ENCODE measurements around the gene C9. TPM values are rescaled to one million over a fixed set of nuclear protein-coding genes. Genes with fewer than 3 reads are reported as not detected.
"Not testable (repeated sequence)": the region's sequence is repeated elsewhere in the genome, so short reads cannot be mapped to it uniquely, and the experiment has no call there.

The C9 gene
- not detected for polyA plus RNA-seq

DNA sequence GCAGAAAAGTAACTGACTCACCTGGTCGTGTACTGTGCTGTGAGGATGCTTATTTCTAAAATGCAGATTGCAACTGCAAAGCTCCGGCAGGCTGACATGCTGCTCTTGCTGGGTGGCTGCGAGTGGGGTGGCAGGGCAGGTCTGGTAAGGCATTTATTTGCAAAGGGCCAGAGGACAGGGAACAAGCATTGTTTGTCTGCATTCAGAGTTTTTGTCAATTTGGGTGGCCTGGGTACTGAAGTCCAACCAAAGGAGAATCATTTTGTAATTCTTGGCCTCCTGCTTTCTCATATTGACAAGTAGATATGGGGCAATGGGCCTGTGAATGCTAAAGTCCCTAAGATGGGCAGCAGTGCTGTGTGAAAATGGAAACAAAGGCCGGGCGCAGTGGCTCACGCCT, at the start of gene C9:
Gene C9, minus strand, starts transcription at position 129 of the 400 bp plus-strand sequence. Its CDS starts 31 bp downstream, at position 98.
- Mint-ChIP-seq H3K4me3 (no peak within 1 kb of the TSS), H3K4me1 (peaks cover 0 to 5% (median 2%) of the 10 kb centered on the region in 3 donors), H3K27me3 (peaks cover 3% of the 10 kb centered on the region), H3K9me3 (peaks cover 0 to 2% (median 0%) of the 10 kb centered on the region in 3 donors), H3K36me3 (peaks cover under 1% of the 10 kb centered on the region), H3K27ac (no peak within 1 kb of the TSS)

DNA sequence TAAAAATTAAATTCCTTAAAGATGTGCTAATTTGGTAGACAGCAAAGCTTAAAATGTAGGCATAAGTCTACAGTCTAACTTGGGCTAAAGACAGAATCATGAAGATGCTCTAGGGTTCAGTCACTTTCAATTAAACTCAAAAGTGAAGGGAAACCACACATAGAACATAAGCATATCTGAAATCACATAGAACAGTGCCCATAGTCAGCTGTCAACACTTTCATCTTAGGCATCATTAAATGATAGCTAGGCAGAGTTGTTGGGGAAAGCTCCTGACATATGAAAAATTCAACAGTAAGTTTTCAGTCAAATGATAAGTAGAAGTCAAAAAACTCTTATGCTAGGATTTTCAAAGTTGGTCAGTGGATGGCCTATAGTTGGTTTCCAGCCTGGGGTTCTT, 49.5 kb upstream of the C9 start:
- Mint-ChIP-seq H3K27me3 (peaks cover 5% of the 10 kb centered on the region), H3K4me3 (no peak overlapping the region), H3K27ac (no peak overlapping the region), H3K9me3 (no peaks in the 10 kb centered on the region), H3K4me1 (no peaks in the 10 kb centered on the region), H3K36me3 (peaks cover 1% of the 10 kb centered on the region)

DNA sequence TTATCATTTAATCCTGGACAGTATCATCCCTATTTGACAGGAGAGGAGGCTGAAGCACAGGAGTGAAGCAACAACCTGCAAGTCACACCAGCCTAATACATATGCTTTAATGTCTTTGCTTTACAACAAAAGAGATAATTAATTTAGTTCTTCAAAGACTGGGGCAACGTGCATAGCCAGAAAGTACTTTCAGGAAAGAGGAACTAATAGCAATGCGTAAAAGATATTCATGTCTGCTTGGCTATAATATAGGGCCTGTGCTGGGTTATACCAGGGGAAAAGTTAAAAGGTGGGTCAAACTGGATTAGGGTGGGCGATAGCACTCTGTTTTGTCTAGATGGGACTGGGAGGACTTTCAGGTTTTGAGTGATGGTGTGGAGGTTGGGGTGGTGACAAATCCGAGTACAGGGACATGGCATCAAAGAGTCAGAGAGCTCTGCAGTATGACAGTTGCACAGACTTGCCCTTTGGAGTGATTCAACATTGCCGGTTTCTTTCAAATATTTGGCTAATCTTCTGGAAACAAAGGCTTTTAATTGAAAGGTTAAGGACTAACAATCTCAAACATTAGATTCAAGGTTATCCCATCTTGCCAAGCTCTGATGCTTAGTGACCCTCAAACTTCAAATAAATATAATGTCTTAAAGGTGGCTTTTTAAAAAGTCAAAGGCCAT, 48.6 kb upstream of the C9 start:
- no peak overlapping the region for H3K4me3 Mint-ChIP-seq
- peaks cover 5% of the 10 kb centered on the region for H3K27me3 Mint-ChIP-seq
- H3K27ac Mint-ChIP-seq = no peak overlapping the region
- no peaks in the 10 kb centered on the region for H3K4me1 Mint-ChIP-seq
- H3K36me3 Mint-ChIP-seq = peaks cover 3% of the 10 kb centered on the region
- no peaks in the 10 kb centered on the region for H3K9me3 Mint-ChIP-seq

DNA sequence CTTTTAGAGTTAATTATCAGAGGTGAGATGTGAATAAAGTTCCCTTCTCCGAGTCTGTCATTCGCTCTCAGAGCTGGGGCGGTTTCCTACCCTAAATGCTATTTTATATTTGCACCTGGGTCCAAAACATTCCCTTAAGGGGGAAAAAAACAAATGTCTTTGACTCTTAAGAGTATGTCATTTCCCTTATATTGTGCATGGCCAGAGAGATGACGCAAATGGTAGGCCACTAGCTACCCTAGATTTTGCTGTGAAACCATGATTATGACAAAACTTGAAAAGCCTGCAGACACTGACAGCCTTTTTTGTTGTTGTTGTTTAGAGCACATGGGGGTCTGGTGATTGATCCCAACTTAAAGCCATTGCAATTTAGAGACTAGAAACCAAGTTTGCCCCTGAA, 47.7 kb upstream of the C9 start:
- H3K4me1 Mint-ChIP-seq = no peaks in the 10 kb centered on the region
- no peak overlapping the region for H3K4me3 Mint-ChIP-seq
- peaks cover 2% of the 10 kb centered on the region for H3K36me3 Mint-ChIP-seq
- H3K9me3 Mint-ChIP-seq = no peaks in the 10 kb centered on the region
- no peak overlapping the region for H3K27ac Mint-ChIP-seq
- peaks cover 5% of the 10 kb centered on the region for H3K27me3 Mint-ChIP-seq

DNA sequence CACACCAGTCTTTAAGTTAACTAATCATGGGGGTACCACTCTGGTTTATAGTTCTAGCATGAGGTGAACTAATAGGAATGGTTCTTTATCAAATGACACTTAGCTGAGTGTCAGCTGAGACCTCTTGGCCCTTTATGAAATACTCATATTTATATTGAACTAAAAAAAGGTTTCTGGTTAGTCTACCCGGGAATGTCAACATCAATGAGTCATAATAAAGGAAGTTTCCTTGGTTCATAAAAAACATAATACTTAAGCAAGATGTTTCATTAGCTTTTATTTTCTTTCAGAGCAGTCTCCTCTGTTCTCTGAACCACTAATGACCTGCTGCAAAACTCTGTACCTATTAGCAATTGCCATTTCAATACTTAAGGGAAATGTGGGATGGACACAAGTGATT, 46.8 kb upstream of the C9 start:
- Mint-ChIP-seq H3K4me3 (no peak overlapping the region), H3K36me3 (peaks cover 2% of the 10 kb centered on the region), H3K27ac (no peak overlapping the region), H3K9me3 (no peaks in the 10 kb centered on the region), H3K4me1 (no peaks in the 10 kb centered on the region), H3K27me3 (peaks cover 2% of the 10 kb centered on the region)

DNA sequence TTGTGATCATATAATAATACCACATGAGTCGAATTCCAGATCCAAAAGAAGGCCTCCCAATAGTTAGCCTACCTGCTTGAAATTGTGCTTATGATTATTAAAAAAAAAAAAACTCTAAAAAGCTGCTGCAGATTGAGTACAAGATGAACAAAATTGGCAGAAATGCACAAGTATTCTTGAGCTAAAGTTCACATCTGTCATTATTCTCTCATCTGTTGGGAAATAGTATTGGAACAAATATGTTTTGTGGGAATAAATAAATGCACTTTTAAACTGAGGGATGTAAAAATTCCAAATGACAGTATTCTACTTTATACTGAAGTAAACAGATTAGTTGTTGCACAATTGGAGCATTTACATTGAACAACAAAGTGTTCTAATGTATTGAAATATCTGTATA, 44.7 kb upstream of the C9 start:
- Mint-ChIP-seq H3K27ac (no peak overlapping the region), H3K27me3 (peaks cover 7% of the 10 kb centered on the region), H3K4me3 (no peak overlapping the region), H3K36me3 (peaks cover 2% of the 10 kb centered on the region), H3K9me3 (no peaks in the 10 kb centered on the region), H3K4me1 (no peaks in the 10 kb centered on the region)

DNA sequence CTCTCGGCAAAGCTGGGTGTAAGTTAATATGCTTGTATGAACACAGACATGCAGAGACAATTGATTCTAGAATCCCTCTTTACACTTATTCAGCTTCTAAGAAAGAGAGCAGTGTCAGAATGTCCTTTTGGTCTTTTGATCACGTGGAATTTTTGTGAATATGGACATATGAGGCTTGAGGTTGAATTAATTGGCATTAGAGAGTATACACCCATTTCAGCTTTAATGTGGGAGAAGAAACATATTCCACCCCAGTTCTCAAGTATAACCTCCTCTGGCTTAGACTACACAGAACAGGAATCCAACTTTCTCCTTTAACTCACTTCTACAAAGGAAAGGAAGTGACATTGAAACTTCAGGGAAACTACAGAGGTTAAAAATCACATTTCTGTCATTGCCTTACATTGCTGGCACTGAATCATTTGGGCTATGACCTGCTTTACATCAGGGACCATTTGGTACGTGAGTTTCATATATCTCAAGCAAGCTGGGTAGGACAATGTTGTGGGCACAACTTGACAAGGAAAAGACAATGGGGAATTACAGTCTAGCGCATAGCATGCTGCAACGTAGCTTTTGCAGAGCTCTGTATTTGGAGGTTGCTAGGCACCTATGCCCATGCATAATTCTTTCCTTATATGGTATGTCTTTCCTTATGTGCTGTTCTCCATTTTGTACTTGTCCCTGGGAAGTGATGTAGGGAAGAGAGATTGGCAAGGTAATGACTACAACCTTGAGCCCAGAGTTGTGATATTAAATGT, 41.0 kb upstream of the C9 start:
- no peak overlapping the region for H3K27ac Mint-ChIP-seq
- H3K4me3 Mint-ChIP-seq = no peak overlapping the region
- no peaks in the 10 kb centered on the region for H3K4me1 Mint-ChIP-seq
- peaks cover 5% of the 10 kb centered on the region for H3K27me3 Mint-ChIP-seq
- H3K9me3 Mint-ChIP-seq = no peaks in the 10 kb centered on the region
- H3K36me3 Mint-ChIP-seq = peaks cover 2% of the 10 kb centered on the region

DNA sequence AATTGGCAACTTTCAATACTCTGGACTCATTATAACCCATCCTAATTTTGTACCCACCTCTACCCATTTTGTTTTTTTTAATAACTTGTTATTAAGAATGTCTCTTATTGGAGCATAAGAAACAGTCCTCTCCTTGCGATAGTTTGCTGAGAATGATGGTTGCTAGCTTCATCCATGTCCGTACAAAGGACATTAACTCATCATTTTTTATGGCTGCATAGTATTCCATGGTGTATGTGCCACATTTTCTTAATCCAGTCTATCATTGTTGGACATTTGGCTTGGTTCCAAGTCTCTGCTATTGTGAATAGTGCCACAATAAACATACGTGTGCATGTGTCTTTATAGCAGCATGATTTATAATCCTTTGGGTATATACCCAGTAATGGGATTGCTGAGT, 39.5 kb upstream of the C9 start:
- H3K36me3 Mint-ChIP-seq, H3K9me3 Mint-ChIP-seq, H3K27me3 Mint-ChIP-seq, H3K4me3 Mint-ChIP-seq, H3K4me1 Mint-ChIP-seq, H3K27ac Mint-ChIP-seq: not testable (repeated sequence)

DNA sequence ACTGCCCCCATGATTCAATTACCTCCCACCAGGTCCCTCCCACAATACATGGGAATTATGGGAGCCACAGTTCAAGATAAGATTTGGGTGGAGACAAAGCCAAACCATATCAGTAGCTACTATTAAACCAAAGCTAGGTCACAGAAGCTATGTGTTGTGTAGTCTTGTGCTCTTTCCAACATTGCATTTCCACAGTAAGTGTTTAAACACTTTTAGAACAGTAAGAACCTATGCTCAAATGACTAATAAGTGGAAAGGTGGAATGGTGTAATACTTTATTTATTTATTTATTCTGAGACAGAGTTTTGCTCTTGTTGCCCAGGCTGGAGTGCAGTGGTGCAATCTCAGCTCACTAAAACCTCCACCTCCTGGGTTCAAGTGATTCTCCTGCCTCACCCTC, 37.8 kb upstream of the C9 start:
- not testable (repeated sequence) for H3K27me3 Mint-ChIP-seq, H3K4me1 Mint-ChIP-seq, H3K9me3 Mint-ChIP-seq, H3K36me3 Mint-ChIP-seq, H3K27ac Mint-ChIP-seq, H3K4me3 Mint-ChIP-seq

DNA sequence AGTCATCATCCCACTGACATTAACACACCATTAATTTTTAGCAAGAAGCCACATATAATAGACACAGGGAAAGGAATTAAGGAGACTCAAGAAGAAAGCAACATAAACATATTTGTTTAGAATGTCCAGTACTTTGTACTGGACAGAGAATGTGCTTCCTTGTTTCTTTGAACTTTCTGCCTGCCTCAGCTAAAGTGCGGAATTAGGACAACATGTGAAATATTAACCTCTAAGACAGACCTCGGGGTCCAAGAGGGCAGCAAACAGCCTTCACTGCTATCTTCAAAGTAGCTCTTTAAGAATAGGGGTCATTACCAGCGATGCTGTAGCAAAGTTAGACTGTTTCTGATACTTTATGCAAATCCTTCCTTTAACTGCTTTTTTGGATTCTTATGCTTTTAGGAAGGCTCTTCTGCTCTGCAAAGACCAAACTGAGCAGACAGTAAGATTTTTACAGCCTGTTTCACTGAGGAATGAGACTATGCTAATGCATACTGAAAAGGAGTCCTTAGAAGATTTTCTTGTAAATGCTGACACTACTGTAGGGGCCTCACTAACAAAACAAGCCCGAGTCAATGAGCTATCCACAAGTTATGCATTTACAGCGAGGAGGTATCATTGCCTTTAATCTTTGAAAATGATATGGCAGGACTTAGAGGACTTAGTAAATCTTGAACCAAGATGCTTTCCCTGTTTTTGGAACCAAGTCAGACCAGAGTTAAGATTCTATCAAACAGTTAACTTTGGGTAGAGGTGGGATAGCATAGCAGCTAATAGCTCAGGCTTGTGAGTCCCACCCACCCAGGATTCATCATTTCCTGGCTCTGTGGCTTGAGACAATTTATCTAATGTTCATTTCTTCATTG, 36.7 kb upstream of the C9 start:
- H3K36me3 Mint-ChIP-seq = peaks cover 3% of the 10 kb centered on the region
- peaks cover 5% of the 10 kb centered on the region for H3K27me3 Mint-ChIP-seq
- H3K4me1 Mint-ChIP-seq = peaks cover 0 to 4% (median 0%) of the 10 kb centered on the region in 3 donors
- H3K4me3 Mint-ChIP-seq = no peak overlapping the region
- no peak overlapping the region for H3K27ac Mint-ChIP-seq
- no peaks in the 10 kb centered on the region for H3K9me3 Mint-ChIP-seq

DNA sequence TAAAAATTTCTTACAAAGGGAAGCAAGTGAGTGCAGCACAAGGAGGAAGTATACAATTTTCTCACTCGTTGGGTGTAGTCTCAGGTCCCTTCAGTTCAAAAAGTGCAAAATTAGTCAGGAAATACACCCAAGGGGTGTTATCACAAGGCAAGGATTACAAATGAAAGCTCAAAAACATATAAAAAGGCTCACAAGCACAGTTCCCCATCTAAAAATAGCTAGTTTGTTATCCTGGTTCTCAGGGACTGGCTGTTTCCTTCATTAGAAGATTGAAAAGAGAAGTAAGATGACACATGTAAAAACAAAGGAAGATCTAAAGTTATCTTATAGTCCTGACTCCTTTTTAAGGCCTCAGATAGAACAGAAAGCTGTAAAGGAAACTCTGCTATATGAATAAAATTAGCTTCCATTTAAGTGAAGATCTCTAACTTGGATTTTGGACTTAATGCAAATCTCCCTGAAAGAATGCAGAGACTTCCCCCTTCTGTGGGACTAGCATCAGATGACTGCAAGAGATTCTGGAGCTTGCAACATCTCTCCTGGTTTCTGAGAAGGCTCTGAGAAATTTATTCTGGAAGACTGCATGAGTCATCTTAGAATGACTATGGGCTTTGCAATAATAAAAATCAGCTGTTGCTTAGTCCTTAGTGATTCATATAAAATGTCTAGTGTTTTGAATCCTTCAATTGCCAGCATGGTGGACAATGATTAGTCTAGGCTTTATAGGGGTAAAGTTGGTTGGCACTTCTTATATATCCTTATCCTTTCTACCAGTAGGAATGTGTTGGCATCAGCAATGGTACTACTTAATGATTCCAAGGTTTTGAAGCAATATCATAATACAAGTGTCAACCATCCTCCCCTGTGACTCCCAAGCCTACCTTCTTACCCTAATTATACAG, 35.1 kb upstream of the C9 start:
- H3K27ac Mint-ChIP-seq = no peak overlapping the region
- H3K4me1 Mint-ChIP-seq = peaks cover 0 to 4% (median 0%) of the 10 kb centered on the region in 3 donors
- H3K9me3 Mint-ChIP-seq = no peaks in the 10 kb centered on the region
- H3K36me3 Mint-ChIP-seq = peaks cover 3% of the 10 kb centered on the region
- no peaks in the 10 kb centered on the region for H3K27me3 Mint-ChIP-seq
- H3K4me3 Mint-ChIP-seq = no peak overlapping the region

DNA sequence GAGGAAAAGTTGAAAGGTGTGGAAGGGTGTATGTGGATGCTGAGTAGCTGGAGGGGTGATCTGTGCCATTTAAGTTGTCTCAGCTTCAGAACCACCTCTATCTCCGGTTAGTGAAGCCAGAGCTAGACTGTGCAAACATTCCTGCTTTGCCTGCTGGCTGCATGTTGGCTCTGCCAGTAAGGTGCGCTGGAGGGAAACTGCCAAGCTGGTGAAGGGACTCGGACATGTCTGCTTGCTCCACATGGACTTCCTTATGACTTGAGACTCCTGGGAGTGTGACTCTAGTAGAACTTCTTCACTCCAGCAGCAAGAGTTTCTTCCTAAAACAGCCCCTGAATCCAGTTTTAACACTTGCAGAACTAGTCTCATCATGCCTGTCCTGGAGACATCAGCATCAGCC, 32.5 kb upstream of the C9 start:
- Mint-ChIP-seq H3K9me3 (no peaks in the 10 kb centered on the region), H3K27me3 (no peaks in the 10 kb centered on the region), H3K4me1 (peaks cover 0 to 4% (median 0%) of the 10 kb centered on the region in 3 donors), H3K36me3 (peaks cover 3% of the 10 kb centered on the region), H3K4me3 (no peak overlapping the region), H3K27ac (no peak overlapping the region)

DNA sequence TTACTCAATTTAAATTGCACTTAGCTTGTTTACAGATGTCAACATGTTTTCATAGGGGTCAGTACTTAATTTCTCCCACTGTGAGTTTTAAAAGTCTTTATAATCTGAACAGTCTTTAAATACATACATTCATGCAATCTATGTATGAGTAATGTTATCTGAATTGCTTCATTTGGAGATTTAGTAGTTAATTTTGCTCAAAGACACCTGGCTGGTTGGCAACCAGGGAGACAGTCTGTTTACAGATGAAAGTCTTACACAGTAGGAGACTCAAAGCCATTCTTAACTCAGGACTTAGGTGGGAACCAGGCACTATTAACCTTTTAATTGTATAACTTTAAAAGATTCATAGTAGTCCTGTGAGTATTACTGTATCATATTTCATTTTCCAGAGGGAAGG, 31.2 kb upstream of the C9 start:
- H3K27ac Mint-ChIP-seq = no peak overlapping the region
- peaks cover 3% of the 10 kb centered on the region for H3K36me3 Mint-ChIP-seq
- no peak overlapping the region for H3K4me3 Mint-ChIP-seq
- no peaks in the 10 kb centered on the region for H3K9me3 Mint-ChIP-seq
- peaks cover 0 to 4% (median 0%) of the 10 kb centered on the region in 3 donors for H3K4me1 Mint-ChIP-seq
- no peaks in the 10 kb centered on the region for H3K27me3 Mint-ChIP-seq

DNA sequence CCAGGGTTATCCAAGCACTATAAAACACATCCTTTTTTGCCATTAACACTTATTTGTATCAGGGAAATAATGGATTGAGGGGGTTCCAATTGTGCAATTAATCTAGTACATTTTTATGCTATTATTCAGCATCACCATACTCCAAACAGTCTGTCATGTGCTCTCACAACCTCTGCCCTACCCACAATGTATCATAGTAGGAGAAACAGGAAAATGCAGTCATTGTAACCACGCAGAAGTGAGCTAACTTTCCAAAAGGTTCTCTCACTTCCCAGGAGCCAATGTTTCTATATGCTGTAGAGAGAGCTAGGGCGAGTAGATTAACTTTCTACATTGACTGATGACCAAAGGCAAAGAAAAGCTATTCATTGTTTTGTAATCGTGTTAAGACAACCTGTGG, 30.7 kb upstream of the C9 start:
- Mint-ChIP-seq H3K27ac (no peak overlapping the region), H3K4me1 (peaks cover 0 to 4% (median 0%) of the 10 kb centered on the region in 3 donors), H3K9me3 (no peaks in the 10 kb centered on the region), H3K36me3 (peaks cover 3% of the 10 kb centered on the region), H3K27me3 (no peaks in the 10 kb centered on the region), H3K4me3 (no peak overlapping the region)

Measured in IgD-negative memory B cell (primary cell).